Activated CD4-positive, CD25-positive, alpha-beta regulatory T cell treated with anti-CD3 and anti-CD28 coated beads, Interleukin-2, amount 50 U/mL, for 16 hours (primary cell): Measurements from ENCODE around the gene MICOS13.

Source experiments
- DNase-seq: peaks from one replicate; pipeline ENCODE4 v3.0.0-alpha.2; 2020; ENCODE audit warnings: low read depth, low spot score

Gene MICOS13

GRCh38 chr19:5667751-5668271 lies 12.5 kb downstream of the MICOS13 start:
- DNase-seq: no peak

GRCh38 chr19:5666921-5667610 lies 13.2 kb downstream of the MICOS13 start:
- DNase-seq: no peak

GRCh38 chr19:5665781-5666513 lies 14.4 kb downstream of the MICOS13 start:
- no peak for DNase-seq

GRCh38 chr19:5664515-5664914 lies 15.8 kb downstream of the MICOS13 start:
- no peak for DNase-seq

- no peak for DNase-seq
These were observed 16.4 kb downstream of the MICOS13 start for GRCh38 chr19:5663904-5664303.

GRCh38 chr19:5661483-5661882 lies 18.8 kb downstream of the MICOS13 start:
- no peak for DNase-seq

- no peak for DNase-seq
These were observed 24.9 kb downstream of the MICOS13 start for GRCh38 chr19:5655412-5655811.

- DNase-seq: no peak
These were observed 25.4 kb downstream of the MICOS13 start for GRCh38 chr19:5654931-5655330.

- DNase-seq: no peak
These were observed 28.1 kb downstream of the MICOS13 start for GRCh38 chr19:5652261-5652660.

GRCh38 chr19:5651361-5651760 lies 29.0 kb downstream of the MICOS13 start:
- no peak for DNase-seq

- no peak for DNase-seq
These were observed 31.9 kb downstream of the MICOS13 start for GRCh38 chr19:5648464-5648863.

GRCh38 chr19:5646703-5647102 lies 33.6 kb downstream of the MICOS13 start:
- no peak for DNase-seq

GRCh38 chr19:5645409-5645808 lies 34.9 kb downstream of the MICOS13 start:
- DNase-seq: no peak

GRCh38 chr19:5644037-5644436 lies 36.3 kb downstream of the MICOS13 start:
- DNase-seq: no peak

- DNase-seq: no peak
These were observed 37.3 kb downstream of the MICOS13 start for GRCh38 chr19:5643060-5643459.

- no peak for DNase-seq
These were observed 38.1 kb downstream of the MICOS13 start for GRCh38 chr19:5642204-5642603.

- DNase-seq: no peak
These were observed 39.1 kb downstream of the MICOS13 start for GRCh38 chr19:5641171-5641570.

- no peak for DNase-seq
These were observed 42.3 kb downstream of the MICOS13 start for GRCh38 chr19:5637971-5638370.

- DNase-seq: no peak
These were observed 44.9 kb downstream of the MICOS13 start for GRCh38 chr19:5635427-5635826.

- DNase-seq: no peak
These were observed 47.7 kb downstream of the MICOS13 start for GRCh38 chr19:5632657-5633056.

- no peak for DNase-seq
These were observed 48.1 kb downstream of the MICOS13 start for GRCh38 chr19:5632241-5632612.

GRCh38 chr19:5631567-5632240 lies 48.6 kb downstream of the MICOS13 start:
- no peak for DNase-seq
